A549 treated with RU486 at 1 μM for 4 hours (cell line): ENCODE results near the gene NSUN7. TPM values are rescaled to one million over a fixed set of nuclear protein-coding genes. Genes with fewer than 3 reads are reported as not detected.

ENCODE experiments used
- total RNA-seq: library from RNA; stranded (reverse); fragments of 200-300 nt; extraction: Qiagen RNA extraction; gene quantifications from 5 replicates; pipeline ENCODE4 v1.2.3, GENCODE V29; 2022; ENCODE audit warnings: low read depth

Gene NSUN7
- 0.25 to 0.41 TPM (median 0.35 TPM) in 5 replicates for total RNA-seq

GRCh38 chr4:40749717-40750460, at the start of gene NSUN7:
Gene NSUN7 (plus strand): TSS chr4:40749955. CDS start chr4:40750694, 739 bp downstream.

Other genes starting within 250 kb of the NSUN7 start
- 14.8 to 24.3 TPM (median 23.5 TPM) in 5 replicates for gene RBM47, start 120.1 kb upstream of the NSUN7 start, total RNA-seq